Epithelial cell of proximal tubule (primary cell): ENCODE measurements around the gene AGBL3. TPM values are rescaled to one million over a fixed set of nuclear protein-coding genes. Genes with fewer than 3 reads are reported as not detected.

ENCODE experiments used
- DNase-seq: peaks from one replicate; pipeline ENCODE4 v3.0.0-alpha.2; 2011; ENCODE audit warnings: low read depth
- H3K4me3 ChIP-seq: 2 replicates; pipeline ENCODE4 v1.5.1; 2011; ENCODE audit warnings: low read depth, mild to moderate bottlenecking, low read length
- total RNA-seq: library from RNA; depleted of rRNA; stranded (reverse); fragments of >200 nt; gene quantifications from 2 replicates; pipeline ENCODE4 v1.2.3, GENCODE V29; 2015
- TF ChIP-seq, protein P1 (sequence below): conservative IDR thresholded peaks from 2 replicates; pipeline ENCODE4 v1.5.1; 2012; ENCODE audit warnings: low read depth, mild to moderate bottlenecking, low read length

Gene AGBL3
- total RNA-seq, 1 donor from 2014 or later, result 4.0 TPM

DNA sequence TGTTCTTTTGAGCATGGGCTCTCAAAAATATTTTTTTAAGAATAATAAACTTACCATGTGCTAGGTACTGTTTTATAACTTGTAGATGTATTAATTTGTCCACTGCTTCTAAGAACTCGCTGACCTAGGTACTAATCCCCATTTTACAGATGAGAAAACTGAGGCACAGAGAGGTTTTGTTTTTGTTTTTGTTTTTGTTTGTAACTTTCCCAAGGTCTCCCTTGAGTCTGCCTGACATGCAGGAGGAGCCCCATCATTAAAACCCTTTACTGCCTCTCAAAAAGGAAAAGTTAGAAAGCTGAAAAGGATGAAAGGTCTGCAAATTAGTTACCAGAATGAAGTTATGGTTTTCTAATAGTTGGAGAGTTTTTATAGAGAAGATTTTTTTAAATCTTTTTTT is 38.5 kb upstream of the AGBL3 start:
- DNase-seq, result no peak
- TF ChIP-seq, protein P1, sequence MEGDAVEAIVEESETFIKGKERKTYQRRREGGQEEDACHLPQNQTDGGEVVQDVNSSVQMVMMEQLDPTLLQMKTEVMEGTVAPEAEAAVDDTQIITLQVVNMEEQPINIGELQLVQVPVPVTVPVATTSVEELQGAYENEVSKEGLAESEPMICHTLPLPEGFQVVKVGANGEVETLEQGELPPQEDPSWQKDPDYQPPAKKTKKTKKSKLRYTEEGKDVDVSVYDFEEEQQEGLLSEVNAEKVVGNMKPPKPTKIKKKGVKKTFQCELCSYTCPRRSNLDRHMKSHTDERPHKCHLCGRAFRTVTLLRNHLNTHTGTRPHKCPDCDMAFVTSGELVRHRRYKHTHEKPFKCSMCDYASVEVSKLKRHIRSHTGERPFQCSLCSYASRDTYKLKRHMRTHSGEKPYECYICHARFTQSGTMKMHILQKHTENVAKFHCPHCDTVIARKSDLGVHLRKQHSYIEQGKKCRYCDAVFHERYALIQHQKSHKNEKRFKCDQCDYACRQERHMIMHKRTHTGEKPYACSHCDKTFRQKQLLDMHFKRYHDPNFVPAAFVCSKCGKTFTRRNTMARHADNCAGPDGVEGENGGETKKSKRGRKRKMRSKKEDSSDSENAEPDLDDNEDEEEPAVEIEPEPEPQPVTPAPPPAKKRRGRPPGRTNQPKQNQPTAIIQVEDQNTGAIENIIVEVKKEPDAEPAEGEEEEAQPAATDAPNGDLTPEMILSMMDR, result no peak
- H3K4me3 ChIP-seq, result no peak overlapping the region

DNA sequence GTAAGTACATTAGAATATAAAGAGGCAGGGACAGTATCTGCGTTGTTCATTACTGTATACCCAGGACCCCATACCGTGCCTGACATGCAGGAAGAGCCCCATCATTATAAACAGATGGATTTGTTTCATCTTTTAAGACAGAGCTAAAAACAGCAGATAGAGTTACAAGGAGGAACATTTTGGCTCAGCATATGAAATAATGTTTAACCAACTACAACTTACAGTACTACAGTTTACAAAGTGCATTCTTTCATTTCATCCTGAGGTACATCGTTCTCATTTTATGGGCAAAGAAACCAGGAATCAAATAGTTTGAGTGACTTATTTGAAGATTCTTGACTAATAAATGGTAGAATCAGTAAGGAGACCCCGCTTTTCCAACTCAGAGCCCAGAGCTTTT is 38.1 kb upstream of the AGBL3 start:
- no peak for DNase-seq
- TF ChIP-seq, protein P1, result no peak
- no peak overlapping the region for H3K4me3 ChIP-seq

DNA sequence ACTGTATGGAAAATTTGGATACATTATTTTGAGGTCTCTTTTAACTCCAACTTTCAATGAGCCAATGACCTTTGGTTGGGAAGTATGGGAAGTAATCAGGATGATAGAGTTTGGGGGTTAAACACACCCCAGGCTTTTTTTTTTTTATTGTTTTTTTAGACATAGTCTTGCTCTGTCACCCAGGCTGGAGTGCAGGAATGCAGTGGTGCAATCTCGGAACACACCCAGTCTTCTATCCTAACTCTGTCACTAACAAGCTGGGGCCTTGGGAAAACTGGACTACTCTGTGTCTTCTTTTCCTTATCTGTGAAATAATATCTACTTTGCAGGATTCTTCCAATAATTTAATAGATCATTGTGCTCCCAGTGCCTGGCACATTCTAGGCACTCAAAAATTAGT is 37.6 kb upstream of the AGBL3 start:
- TF ChIP-seq, protein P1, result no peak
- no peak for DNase-seq
- H3K4me3 ChIP-seq, result no peak overlapping the region

DNA sequence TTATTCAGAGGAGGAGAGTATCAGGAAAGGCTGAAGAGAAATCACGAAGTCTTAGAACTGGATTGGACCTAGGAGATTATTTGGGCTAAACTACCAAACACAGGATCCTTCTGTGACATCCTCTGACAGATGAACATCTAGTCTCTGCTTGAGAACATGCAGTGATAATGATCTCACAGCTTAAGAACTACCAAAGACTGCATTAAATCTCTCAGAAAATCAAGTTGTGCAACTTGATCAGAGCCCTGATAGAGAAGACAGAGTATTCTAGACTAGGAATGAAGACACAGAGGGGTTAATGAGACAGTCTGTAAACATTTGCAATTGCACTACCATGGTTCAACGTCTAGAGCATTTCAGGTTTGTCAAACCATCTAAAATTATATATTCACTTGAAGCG is 37.1 kb upstream of the AGBL3 start:
- no peak overlapping the region for H3K4me3 ChIP-seq
- TF ChIP-seq, protein P1, result no peak
- no peak for DNase-seq

DNA sequence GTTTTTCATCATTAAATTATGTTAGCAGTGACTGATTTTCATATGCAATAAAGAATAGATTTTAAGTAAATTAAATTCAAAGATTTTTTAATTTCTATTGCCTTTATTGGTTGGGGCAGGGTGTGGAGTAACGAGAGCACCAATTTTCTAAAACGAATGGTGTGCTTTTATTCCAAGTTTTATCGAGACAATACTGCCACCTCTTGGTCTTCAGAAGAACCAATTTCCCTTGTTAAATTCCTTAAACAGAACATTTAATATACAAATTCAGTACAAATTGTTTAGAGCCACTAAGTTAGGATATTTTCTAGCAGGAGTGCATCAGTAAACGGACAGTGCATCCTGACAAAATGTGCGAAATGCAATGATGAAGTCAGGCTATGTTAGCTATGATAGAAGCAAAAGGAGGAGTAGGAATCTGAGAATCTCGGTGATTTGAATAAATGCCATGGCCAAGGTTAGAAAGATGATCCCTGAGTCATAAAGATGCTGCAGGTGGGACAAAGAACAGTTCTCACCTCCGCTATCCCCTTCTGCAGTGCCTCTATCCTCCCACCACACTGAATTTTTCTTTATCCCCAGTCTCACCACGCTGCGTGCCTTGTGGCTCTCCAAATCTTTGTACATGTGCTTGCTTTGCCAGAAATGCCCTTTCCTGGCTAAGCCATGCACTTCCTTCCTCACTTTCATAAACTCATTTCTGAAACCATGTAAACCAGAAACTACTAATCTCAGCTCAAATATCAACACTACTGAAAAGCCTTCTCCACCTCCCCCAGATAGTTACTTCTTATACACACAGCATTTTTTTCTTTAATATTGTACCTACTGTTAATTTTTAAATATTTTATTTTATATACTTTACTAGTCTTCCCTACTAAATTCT is 31.9 kb upstream of the AGBL3 start:
- TF ChIP-seq, protein P1, result peak; percentile 66
- no peak for DNase-seq
- no peak overlapping the region for H3K4me3 ChIP-seq

DNA sequence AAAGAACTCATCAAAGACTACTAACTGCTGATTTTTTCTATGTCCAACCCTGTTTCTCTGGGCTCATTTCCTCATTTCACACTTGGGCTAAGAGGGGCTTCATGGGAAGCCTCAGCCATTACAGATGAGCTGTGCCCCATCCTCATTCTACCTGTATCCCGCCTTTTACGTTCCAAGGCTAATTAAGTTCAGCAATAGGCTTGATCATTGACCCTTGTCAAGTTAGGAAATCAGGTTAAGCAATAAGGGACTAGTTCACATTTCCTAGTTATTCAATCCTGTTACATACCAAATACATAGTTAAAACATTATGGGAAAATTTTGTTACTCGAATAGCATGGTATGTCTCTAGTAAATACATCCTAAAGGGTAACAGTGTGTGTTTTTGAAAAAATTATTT is 29.3 kb upstream of the AGBL3 start:
- no peak for DNase-seq
- H3K4me3 ChIP-seq, result no peak overlapping the region
- TF ChIP-seq, protein P1, result no peak

DNA sequence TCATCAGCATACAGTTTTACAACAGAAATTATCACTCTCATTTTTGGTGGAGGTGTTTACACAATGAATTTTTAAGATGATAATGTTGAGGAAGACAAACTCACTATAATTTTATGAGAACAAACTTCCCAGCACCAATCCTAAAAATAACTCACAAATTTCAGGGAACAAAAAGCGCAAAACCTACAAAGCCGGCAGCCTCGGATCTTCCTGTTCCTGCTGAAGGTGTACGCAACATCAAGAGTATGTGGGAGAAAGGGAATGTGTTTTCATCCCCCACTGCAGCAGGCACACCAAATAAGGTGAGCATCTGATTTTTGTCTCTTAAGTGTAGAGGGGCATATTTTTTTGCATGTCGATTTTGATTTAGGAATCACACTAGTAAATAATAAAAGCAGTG is 26.5 kb upstream of the AGBL3 start:
- no peak for DNase-seq
- no peak overlapping the region for H3K4me3 ChIP-seq
- TF ChIP-seq, protein P1, result no peak
